ENCODE measurements around the gene AS3MT. TPM values are rescaled to one million over a fixed set of nuclear protein-coding genes. Genes with fewer than 3 reads are reported as not detected.

The AS3MT gene

DNA sequence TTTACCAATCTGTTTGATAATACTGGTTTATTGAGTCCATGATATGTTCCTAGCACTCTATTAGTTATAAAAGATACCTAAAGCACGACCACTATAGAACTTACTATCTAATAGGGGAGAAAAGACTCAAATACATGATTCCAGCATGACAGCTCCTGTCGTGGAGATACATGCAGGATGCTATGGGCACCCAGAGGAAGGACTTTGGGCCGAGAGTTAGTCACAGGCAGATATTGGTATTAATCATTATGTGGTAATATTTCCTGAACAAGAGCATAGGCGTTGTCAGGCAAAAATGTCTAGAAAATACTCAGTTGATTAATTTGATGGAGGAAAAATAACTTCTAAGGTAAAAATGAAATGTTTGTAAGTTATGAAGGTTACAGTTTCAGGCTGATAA lies 80.6 kb downstream of the AS3MT start:
- H3K9me3 ChIP-seq (ENCODE audit: control insufficient read depth, low read length): no peaks in the 10 kb centered on the region
- no peaks in the 10 kb centered on the region for H3K27me3 ChIP-seq (ENCODE audit: control insufficient read depth in 1 of 2, insufficient read depth in 1 of 2, low read length in 2 of 2)
- DNase-seq: no peak
- WGBS: 86% methylated on average over 4 of the region's 4 CpGs
- H2BK15ac ChIP-seq (ENCODE audit: low read depth, poor library complexity, severe bottlenecking): no peak overlapping the region
- H2AK5ac ChIP-seq (ENCODE audit: low read length, severe bottlenecking): no peak overlapping the region
- no peak overlapping the region for H3K14ac ChIP-seq (ENCODE audit: low read length in 2 of 2)
- no peak overlapping the region for H3K4me2 ChIP-seq (ENCODE audit: low read length, poor library complexity, severe bottlenecking)
- no peak overlapping the region for H3K23ac ChIP-seq (ENCODE audit: low read length in 2 of 2)
- no peaks in the 10 kb centered on the region for H3K36me3 ChIP-seq (ENCODE audit: control insufficient read depth in 1 of 2, insufficient read depth in 2 of 2, low read depth in 1 of 2, low read length in 2 of 2)
- H3K18ac ChIP-seq (ENCODE audit: low read depth in 1 of 2, low read length in 2 of 2): no peak overlapping the region
- no peaks in the 10 kb centered on the region for H3K79me1 ChIP-seq (replicated peaks; ENCODE audit: low read length, poor library complexity, severe bottlenecking)
- H2BK12ac ChIP-seq (ENCODE audit: low read length in 2 of 2): no peak overlapping the region
- H4K91ac ChIP-seq (ENCODE audit: low read length): no peak overlapping the region
- no peak overlapping the region for H2BK120ac ChIP-seq (ENCODE audit: low read depth, low read length)
- no peak overlapping the region for H2AFZ ChIP-seq (ENCODE audit: low read depth, low read length)
- no peak overlapping the region for H2BK5ac ChIP-seq (ENCODE audit: low read depth, low read length, poor library complexity, severe bottlenecking)
- no peak overlapping the region for H3K9ac ChIP-seq (ENCODE audit: low read length)
- no peak overlapping the region for H4K8ac ChIP-seq (ENCODE audit: low read length)
- no peak overlapping the region for H3K4me3 ChIP-seq (ENCODE audit: insufficient read depth in 1 of 2, low read depth in 1 of 2, low read length in 2 of 2)
- no peaks in the 10 kb centered on the region for H3K4me1 ChIP-seq (ENCODE audit: control insufficient read depth, insufficient read depth, low read depth, low read length)
- H3K4ac ChIP-seq (ENCODE audit: low read depth in 1 of 2, low read length in 2 of 2): no peak overlapping the region
- no peak overlapping the region for H3K27ac ChIP-seq (ENCODE audit: low read length, poor library complexity, severe bottlenecking)

DNA sequence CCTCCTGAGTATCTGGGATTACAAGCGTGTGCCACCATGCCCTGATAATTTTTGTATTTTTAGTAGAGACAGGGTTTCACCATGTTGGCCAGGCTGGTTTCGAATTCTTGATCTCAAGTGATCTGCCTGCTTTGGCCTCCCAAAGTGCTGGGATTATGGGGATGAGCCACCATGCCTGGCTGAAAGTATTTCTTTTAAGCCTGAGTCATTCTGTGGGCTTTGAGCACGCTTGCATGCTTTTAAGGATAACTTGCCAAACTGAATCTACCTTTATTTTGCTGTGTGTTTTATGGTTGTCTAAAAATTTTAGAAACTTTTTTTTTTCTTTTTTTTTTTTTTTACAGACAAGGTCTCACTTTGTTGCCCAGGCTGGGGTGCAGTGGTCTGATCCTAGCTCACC lies 82.0 kb downstream of the AS3MT start:
- no peaks in the 10 kb centered on the region for H3K4me1 ChIP-seq (ENCODE audit: control insufficient read depth, insufficient read depth, low read depth, low read length)
- H2BK12ac ChIP-seq (ENCODE audit: low read length in 2 of 2): no peak overlapping the region
- no peak overlapping the region for H2BK120ac ChIP-seq (ENCODE audit: low read depth, low read length)
- no peaks in the 10 kb centered on the region for H3K27me3 ChIP-seq (ENCODE audit: control insufficient read depth in 1 of 2, insufficient read depth in 1 of 2, low read length in 2 of 2)
- H2BK15ac ChIP-seq (ENCODE audit: low read depth, poor library complexity, severe bottlenecking): no peak overlapping the region
- no peak overlapping the region for H4K91ac ChIP-seq (ENCODE audit: low read length)
- no peak overlapping the region for H2AK5ac ChIP-seq (ENCODE audit: low read length, severe bottlenecking)
- H3K4me3 ChIP-seq (ENCODE audit: insufficient read depth in 1 of 2, low read depth in 1 of 2, low read length in 2 of 2): no peak overlapping the region
- no peak overlapping the region for H3K27ac ChIP-seq (ENCODE audit: low read length, poor library complexity, severe bottlenecking)
- no peaks in the 10 kb centered on the region for H3K36me3 ChIP-seq (ENCODE audit: control insufficient read depth in 1 of 2, insufficient read depth in 2 of 2, low read depth in 1 of 2, low read length in 2 of 2)
- H2BK5ac ChIP-seq (ENCODE audit: low read depth, low read length, poor library complexity, severe bottlenecking): no peak overlapping the region
- no peak overlapping the region for H2AFZ ChIP-seq (ENCODE audit: low read depth, low read length)
- H3K18ac ChIP-seq (ENCODE audit: low read depth in 1 of 2, low read length in 2 of 2): no peak overlapping the region
- 89% methylated on average over 2 of the region's 3 CpGs for WGBS
- no peak overlapping the region for H3K23ac ChIP-seq (ENCODE audit: low read length in 2 of 2)
- no peak overlapping the region for H3K9ac ChIP-seq (ENCODE audit: low read length)
- no peaks in the 10 kb centered on the region for H3K9me3 ChIP-seq (ENCODE audit: control insufficient read depth, low read length)
- no peak overlapping the region for H3K4ac ChIP-seq (ENCODE audit: low read depth in 1 of 2, low read length in 2 of 2)
- no peaks in the 10 kb centered on the region for H3K79me1 ChIP-seq (replicated peaks; ENCODE audit: low read length, poor library complexity, severe bottlenecking)
- no peak overlapping the region for H3K4me2 ChIP-seq (ENCODE audit: low read length, poor library complexity, severe bottlenecking)
- H3K14ac ChIP-seq (ENCODE audit: low read length in 2 of 2): no peak overlapping the region
- no peak overlapping the region for H4K8ac ChIP-seq (ENCODE audit: low read length)
- DNase-seq: no peak

Small RNA genes lying within 50 kb of the gene (small RNA-seq; reads per million reads assigned to genes)
- gene AS3MT (ENCODE audit: low read depth) (not detected), gene RF00026 (ENCODE audit: low read depth) (not detected)

All from mesenchymal stem cell (in vitro differentiated cells and primary cell).